Measurements from ENCODE around the gene UBR4. TPM values are rescaled to one million over a fixed set of nuclear protein-coding genes. Genes with fewer than 3 reads are reported as not detected.

Gene UBR4
- total and polyA plus RNA-seq, 2 of the 8 experiments (the other 6 are each of a cell fraction or from before 2014, with no cell fraction given), result 139 to 152 TPM

GRCh38 chr1:19036813-19037605, 173.1 kb downstream of the UBR4 start:
- H2BK20ac ChIP-seq (ENCODE audit: low read length), result no peak overlapping the region
- no peak overlapping the region for H2AFZ ChIP-seq (ENCODE audit: low read length)
- no peaks in the 10 kb centered on the region for H3K79me2 ChIP-seq (ENCODE audit: control insufficient read depth in 1 of 2, insufficient read depth in 2 of 2, low read length in 2 of 2)
- H3K14ac ChIP-seq (ENCODE audit: insufficient read length), result no peak overlapping the region
- peaks cover 0 to 2% (median 0%) of the 10 kb centered on the region in 4 experiments; a peak in 1 of 7 replicates for H3K27me3 ChIP-seq (replicated peaks in 1 of 4; ENCODE audit: control insufficient read depth in 3 of 4, extremely low read depth in 1 of 4, insufficient read depth in 3 of 4, low read length in 3 of 4)
- no peak overlapping the region for H3K23ac ChIP-seq (ENCODE audit: insufficient read length)
- no peaks in the 10 kb centered on the region; a peak in 1 of 7 replicates for H3K4me1 ChIP-seq (replicated peaks in 1 of 4; ENCODE audit: control insufficient read depth in 3 of 4, insufficient read depth in 4 of 4, low read length in 3 of 4)
- H4K8ac ChIP-seq (ENCODE audit: extremely low read depth, insufficient read depth, low read length), result no peak overlapping the region
- H3K36me3 ChIP-seq (ENCODE audit: control insufficient read depth in 2 of 4, insufficient read depth in 4 of 4, low read length in 3 of 4), result no peaks in the 10 kb centered on the region
- no peaks in the 10 kb centered on the region for H3K79me1 ChIP-seq (ENCODE audit: low read depth, low read length)
- DNase-seq (ENCODE audit: low read depth in 1 of 2, low spot score in 2 of 2) (no peak), FAIRE-seq (no peak)
- CTCF ChIA-PET (ENCODE audit: partially characterized antibody), result interaction anchor here (1.0 to 2.5 kb wide), 5 partner anchors 9 to 130 kb away, joined by 3 to 6 read pairs (median 3); no protein-coding TSS in a partner anchor
- no peak overlapping the region for H2BK15ac ChIP-seq (ENCODE audit: low read length)
- H3K4ac ChIP-seq (replicated peaks; ENCODE audit: insufficient read length, low read depth, low read length), result no peak overlapping the region
- 0 out of 2 replicates have a peak overlapping the region, but pooled peaks have one; percentile 65 for H2AK5ac ChIP-seq (ENCODE audit: low read depth, low read length)
- no peak overlapping the region for H2BK120ac ChIP-seq (replicated peaks; ENCODE audit: low read depth, low read length)
- H4K20me1 ChIP-seq (replicated peaks in 1 of 2; ENCODE audit: control insufficient read depth in 1 of 2, insufficient read depth in 2 of 2, low read length in 2 of 2), result no peaks in the 10 kb centered on the region
- no peak overlapping the region for H4K91ac ChIP-seq (replicated peaks; ENCODE audit: insufficient read length, low read length)
- H3K9me3 ChIP-seq (ENCODE audit: insufficient read depth in 2 of 2, low read depth in 1 of 2, low read length in 1 of 2), result no peaks in the 10 kb centered on the region
- H3K27ac ChIP-seq (ENCODE audit: low read depth, low read length), result no peak overlapping the region
- POLR2A ChIA-PET (ENCODE audit: partially characterized antibody), result interaction anchor here (0.8 kb wide), 1 partner anchor 17 kb away, joined by 3 read pairs; no protein-coding TSS in a partner anchor
- TF ChIP-seq SIX5 (IDR thresholded peaks at IDR 0.05; ENCODE audit: low read depth, low read length), result no peak
- TF ChIP-seq NANOG (IDR thresholded peaks at IDR 0.05; ENCODE audit: insufficient read depth, low read depth, low read length, poor library complexity, severe bottlenecking), result no peak
- no peak for TF ChIP-seq KDM5A (IDR thresholded peaks at IDR 0.05; ENCODE audit: low read length)
- no peak for TF ChIP-seq CBX8 (IDR thresholded peaks at IDR 0.05; ENCODE audit: borderline replicate concordance, low read depth, low read length)
- TF ChIP-seq RBBP5 (IDR thresholded peaks at IDR 0.05; ENCODE audit: borderline replicate concordance, low read depth, low read length), result no peak
- no peak overlapping the region for H2BK12ac ChIP-seq (ENCODE audit: low read depth, low read length)
- 91% methylated on average over 15 of the region's 15 CpGs; no CpG with 5 or more reads in 1 of the 2 experiments for WGBS, 2 experiments (ENCODE audit: extremely low coverage in 1 of 2, insufficient coverage in 1 of 2, insufficient read length in 1 of 2, insufficient replicate concordance in 2 of 2, low coverage in 1 of 2, low lambda C conversion rate in 2 of 2, missing lambda C conversion rate in 1 of 2)
- no peak overlapping the region for H4K5ac ChIP-seq (ENCODE audit: insufficient read length, low read depth, low read length)
- H3K4me2 ChIP-seq (ENCODE audit: insufficient read depth in 1 of 2, low read depth in 2 of 2, low read length in 2 of 2), result no peak overlapping the region
- H3K18ac ChIP-seq (ENCODE audit: extremely low read depth, low read length), result no peak overlapping the region
- no peak overlapping the region for H2BK5ac ChIP-seq (ENCODE audit: low read depth, low read length)
- H3K23me2 ChIP-seq (ENCODE audit: low read depth, low read length), result no peaks in the 10 kb centered on the region
- no peak overlapping the region for H3K9ac ChIP-seq (replicated peaks in 1 of 4; ENCODE audit: extremely low read depth in 1 of 4, low read depth in 3 of 4, low read length in 3 of 4)
- no peak overlapping the region for H3K56ac ChIP-seq (replicated peaks; ENCODE audit: insufficient read length, low read depth, low read length)
- no peak overlapping the region for H3K4me3 ChIP-seq (ENCODE audit: extremely low read depth in 1 of 4, insufficient read depth in 2 of 4, low read depth in 3 of 4, low read length in 4 of 4)
